NCI-H345 treated with DMSO at 0.1 percent for 48 hours (cell line): ENCODE measurements around the gene COL28A1.
"Not testable (repeated sequence)": the region's sequence is repeated elsewhere in the genome, so short reads cannot be mapped to it uniquely, and the experiment has no call there.

Experiments used
- DNase-seq: peaks from one replicate; lab custom pipeline; 2025; ENCODE audit not compliant: unreplicated experiment; lab: John Stamatoyannopoulos, UW

COL28A1 gene

DNA sequence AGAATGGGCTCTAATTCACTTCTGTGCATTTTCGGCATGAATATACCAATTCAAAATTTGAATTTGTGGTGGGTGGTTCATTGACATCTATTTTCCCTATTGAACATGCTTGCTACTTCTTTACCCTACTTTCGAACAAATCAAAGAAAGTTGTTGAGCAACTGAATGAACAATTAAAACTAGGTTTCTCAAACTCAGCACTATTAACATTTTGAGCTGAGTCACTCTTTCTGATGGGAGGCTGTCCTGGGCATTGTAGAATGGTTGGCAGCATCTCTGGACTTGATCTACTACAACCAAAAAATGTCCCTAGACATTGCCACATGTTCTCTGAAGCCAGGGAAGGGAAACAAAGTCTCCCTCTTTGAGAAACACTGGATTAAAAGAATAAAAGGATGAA lies 116.7 kb downstream of the COL28A1 start:
- no peak for DNase-seq

DNA sequence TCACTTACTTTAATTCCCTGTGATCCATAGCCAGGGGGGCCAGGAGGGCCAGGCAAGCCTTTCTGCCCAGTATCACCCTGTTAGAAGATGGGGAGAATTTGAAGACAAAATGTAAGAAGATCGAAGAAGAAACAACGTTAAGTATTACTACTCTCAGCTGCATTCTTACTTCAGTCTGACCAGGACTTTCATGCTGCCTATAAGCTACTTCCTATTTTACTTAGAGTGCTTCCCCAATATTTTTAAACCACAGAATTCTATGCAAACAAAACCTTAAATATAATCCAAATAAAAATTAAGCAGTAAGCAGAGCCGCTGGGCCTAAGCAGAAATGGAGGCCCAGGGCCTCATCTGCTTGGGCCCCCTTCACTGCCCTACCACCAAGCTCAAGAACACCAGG lies 117.8 kb downstream of the COL28A1 start:
- DNase-seq: no peak

DNA sequence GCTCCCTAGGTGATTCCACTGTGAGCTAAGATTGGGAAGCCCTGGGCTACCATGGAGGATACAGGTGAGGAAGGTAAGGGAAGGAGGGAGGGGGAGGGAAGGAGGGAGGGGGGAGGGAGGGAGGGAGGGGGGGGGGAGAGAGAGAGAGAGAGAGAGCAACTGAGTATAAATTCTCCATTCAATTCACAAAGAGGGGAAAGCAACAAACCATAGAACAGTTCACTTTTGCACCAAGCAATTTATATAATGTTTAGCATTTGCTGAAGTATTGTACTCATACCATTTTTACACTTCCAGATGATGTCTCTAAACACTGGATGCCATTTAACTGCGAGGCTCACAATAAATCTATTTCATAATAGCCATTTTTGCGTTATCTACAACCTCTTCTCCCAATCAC lies 118.3 kb downstream of the COL28A1 start:
- DNase-seq: no peak

DNA sequence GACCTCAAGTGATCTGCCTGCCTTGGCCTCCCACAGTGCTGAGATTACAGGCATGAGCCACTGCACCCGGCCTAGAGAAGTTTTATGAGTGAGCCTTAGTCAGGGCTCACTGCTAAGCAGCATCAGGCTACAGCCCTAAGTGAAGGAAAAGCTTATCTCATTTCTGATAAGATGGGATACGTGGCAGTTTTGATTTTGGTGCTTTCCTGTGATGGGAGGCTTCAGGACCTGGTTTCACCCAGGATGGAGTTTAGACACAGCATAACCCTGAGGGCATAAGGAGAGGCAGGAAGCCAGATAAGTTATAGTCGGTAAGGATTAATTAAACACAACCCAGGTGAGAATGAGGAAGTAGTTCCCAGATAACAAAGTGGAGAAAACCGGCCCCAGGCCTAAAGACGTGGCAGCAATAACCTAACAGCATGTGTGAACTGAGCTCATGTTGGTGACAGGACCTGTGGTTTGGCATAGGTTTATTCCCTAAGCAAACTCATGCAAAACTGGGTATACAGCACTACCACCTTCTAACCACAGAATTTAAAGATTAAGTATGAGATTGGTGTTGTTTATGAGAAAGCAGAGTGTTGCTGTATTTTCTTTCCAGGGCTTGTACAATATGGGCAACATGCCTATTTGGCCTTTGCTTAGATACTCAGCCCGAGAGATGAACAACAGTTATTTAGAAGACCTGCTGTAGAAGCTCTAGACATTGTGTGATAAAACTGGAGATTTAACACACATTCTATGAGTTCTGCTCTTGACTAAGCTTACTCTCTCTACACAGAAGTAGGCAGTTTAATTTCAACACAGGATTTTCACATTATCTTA lies 119.4 kb downstream of the COL28A1 start:
- no peak for DNase-seq

DNA sequence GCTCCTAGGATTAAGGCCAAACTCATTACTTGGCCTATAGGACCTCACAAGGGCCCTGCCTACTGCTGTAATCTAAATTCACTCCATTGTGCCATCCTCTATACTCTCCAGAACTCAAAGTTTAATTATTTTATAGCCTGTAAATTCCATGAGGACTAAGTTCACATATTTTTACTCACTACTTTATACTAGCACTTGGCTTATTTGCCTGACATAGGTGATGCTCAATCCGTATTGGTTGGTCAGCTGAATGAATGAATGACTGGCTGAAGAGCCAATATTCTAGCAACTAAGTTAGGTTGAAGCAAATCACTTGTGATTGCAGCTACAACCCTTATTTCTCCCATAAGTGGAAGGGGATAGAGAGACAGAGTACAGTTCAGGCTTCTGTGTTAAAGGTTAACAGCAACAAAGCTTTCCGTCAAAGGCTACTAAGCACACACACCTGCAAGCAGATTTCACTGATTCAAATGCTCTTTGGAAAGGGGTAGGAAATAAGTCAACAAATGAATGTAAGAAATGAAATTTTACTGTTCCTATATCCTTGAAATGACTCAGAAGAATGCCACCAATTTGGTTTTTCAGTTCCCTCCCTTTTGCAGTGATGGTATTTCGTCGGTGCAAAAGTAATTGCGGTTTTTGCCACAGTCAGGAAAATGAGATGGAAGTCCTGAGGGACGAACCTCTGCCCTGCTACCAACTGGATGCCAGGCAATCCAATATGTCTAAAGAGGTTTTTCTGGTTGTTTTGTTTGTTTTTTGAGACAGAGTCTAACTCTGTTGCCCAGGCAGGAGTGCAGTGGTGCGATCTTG lies 120.7 kb downstream of the COL28A1 start:
- no peak for DNase-seq

DNA sequence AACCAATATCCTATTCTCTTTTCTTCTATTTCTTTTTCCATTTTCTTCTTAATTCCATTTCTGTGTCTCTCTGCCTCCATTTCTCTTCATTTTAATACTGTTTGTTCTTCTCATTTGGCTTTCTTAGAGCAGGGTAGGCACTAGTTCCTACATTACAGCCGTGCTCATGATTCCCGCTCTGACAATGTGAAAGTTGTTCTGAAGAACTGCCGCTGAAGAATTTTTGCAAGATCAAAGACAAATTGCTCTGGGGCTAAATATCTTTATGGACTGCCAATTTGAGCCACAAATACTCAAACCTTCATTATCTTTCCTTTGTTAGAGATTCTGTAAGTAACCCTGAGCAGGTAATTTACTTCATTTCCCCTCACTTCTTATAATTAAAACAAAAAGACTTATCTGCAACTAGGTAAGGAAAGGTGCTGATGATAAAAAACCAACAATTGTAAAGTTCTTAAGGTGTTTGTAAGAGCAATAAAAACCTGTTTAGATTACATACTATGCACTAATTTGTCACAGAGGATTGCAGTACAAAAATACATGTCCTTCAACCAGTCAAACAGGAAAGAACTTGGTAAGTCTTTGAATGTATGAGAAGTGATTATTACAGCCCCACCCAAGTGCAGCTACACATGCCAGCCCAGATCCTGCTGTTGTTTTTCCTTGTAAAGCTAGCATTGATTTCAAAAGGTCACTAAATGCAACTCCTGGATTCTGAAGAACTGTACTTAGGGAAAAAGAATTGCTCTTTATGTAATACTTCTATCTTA lies 127.5 kb downstream of the COL28A1 start:
- DNase-seq: no peak

DNA sequence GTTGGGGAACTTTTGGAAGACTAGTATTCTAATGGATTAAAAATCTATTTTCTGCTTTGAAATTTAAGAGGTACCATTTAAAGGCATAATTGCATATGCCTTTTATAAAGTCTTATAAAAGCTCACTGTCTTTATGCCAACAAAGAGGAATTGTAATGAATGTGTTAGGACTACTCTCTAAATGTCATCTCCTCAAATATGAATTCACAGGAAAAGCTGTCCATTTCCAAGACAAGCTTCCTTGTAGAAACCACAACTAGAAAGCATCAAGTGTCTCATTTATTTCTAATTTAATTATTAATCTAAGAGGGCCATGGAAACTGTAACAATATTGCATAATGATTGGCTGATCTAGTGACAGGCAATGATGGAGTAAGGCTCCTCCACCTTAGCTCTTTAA lies 130.2 kb downstream of the COL28A1 start:
- DNase-seq: no peak

DNA sequence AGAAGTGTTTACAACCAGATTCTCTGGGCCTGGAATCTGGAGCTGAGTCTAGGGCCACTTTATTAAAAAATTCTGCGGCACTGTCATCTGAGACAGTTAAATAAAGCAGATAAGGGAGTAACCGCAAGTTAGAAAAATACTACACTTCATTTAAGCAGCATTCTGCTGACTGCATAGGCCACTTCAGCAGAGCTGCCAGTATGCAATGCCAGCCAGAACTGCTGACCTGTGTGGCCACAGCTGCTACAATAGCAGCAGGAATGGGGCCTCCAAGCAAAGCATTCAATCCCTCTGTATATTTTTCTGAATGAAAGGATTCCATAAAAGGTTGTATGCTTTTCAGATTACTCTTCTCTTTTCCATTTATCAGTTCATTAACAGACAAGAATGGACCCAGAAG lies 136.0 kb downstream of the COL28A1 start:
- no peak for DNase-seq

DNA sequence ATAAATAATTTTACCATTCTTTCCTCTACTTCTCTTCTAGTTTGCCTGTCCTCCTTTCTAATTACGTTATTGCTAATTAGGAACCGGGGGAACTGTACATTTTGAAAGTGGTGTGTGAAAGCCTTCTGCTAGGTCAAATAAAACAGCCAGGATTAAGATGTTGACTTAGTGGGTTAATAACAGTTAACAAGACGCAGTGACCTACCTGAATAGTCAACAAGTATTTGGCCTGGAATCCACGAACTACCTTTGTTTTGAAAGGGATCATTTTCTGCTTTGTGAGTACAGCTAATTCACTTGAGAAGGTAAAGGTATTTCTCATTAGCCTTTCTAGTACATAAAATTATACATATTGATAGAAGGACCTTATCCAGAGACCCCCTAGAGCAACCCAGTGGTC lies 139.9 kb downstream of the COL28A1 start:
- no peak for DNase-seq

DNA sequence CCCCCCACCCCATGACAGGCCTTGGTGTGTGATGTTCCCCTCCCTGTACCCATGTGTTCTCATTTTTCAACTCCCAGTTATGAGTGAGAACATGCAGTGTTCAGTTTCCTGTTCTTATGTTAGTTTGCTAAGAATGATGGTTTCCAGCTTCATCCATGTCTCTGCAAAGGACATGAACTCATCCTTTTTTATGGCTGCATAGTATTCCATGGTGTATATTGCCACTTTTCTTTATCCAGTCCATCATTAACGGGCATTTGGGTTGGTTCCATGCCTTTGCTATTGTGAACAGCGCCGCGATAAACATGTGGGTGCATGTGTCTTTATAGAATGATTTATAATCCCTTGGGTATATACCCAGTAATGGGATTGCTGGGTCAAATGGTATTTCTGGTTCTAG lies 147.5 kb downstream of the COL28A1 start:
- DNase-seq: not testable (repeated sequence)

DNA sequence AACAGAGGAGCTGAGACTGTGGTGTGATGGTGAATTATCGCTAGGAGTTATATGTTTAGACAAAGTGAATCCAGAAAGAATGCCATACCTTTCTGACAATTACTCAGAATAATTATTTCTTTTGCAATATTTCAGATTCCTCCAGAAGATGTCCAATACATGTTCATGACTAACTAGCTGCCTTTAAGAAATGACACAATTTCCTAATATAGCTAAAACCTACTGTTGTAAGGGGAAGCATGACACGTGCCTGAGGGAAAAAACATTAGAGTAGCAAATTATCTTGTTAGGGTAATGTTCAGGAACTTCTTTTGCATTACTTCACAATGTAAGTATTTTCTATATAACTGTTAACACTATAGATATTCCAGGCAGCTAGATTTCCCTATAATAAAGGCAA lies 150.3 kb downstream of the COL28A1 start:
- DNase-seq: no peak

DNA sequence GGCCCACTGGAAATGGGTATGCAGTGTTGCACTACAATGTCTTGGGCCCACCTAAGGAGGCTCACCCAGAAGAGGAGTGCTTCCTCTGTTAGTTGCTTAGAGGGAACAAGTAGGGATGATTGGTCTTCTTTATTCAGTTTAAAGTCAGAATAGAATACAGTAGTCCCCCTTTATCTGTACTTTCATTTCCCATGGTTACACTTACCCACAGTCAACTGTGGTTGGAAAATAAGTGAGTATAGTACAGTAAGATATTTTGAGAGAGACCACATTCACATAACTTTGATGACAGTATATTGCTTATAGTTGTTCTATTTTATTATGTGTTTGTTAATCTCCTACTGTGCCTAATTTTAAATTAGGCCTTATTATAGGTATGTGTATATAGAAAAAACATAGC lies 151.4 kb downstream of the COL28A1 start:
- DNase-seq: no peak

DNA sequence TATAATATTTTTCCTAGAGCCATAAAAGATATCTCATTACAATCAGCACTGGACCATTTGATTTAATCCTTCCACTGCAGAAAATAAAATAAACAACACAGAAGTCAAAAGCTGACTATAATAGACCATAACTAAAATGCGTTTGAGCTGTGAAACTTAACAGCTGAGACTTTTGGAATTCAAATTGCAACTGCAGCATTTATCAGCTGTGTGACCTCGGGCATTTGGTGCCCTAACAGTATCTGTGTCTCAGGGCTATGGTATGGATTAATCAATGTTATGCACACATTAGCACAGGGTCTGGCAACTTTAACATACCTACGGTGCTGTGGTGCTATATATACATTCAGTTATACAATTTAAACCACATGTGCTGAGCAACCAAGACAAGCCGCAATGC lies 160.1 kb downstream of the COL28A1 start:
- no peak for DNase-seq

DNA sequence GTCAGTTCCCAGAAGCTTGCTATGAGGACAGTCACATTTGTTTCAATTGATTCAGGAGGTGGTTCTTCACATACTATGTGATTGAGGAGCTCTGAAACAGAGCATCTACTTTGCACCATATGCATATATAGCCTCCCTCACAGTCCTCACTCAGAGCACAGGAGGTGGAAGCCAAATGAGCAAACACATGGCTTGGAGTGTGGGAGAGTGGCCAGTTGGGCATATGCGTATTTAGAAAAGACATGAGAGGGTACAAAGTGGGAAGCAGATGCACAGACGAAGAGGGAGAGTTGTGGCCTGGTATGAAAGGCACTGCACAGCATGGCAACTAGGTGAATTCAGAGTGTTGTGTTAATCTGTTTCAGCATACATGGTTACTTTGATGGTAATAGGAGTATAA lies 165.6 kb downstream of the COL28A1 start:
- no peak for DNase-seq

DNA sequence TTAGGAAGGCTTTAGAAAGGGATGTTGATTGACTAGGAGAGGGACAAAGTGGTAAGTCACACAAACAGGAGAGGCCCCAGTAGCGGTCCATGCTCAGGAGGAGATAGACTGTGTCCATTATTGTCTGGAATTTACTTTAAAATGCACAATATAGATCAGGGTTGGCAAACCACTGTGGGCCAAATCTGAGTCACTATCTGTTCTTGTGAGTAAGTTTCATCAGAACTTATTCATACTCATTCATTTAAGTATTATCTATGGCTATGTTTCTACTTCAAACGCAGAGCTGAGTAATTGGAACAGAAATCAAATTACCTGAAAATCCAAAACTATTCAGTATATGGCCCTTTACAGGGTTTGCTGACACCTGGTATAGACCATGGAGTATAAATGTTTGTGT lies 166.5 kb downstream of the COL28A1 start:
- no peak for DNase-seq

DNA sequence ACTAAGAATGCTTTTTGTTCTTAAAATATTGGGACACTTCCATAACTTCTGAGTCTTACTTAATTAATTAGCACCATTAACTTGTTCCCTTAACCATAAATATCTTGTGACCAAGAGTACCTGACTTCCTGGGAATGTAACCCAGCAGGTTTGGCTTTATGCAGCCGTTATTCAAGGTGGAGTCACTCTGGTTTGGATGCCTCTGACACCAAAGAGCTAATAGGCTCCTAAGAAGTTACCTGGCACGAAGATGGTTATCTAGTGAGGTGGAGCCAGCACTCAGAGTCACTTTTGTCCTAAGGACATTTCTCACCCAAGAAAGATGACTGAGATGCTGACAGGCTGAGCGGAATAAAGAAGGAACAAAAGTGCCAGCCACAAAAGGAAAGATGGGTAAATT lies 181.0 kb downstream of the COL28A1 start:
- no peak for DNase-seq

DNA sequence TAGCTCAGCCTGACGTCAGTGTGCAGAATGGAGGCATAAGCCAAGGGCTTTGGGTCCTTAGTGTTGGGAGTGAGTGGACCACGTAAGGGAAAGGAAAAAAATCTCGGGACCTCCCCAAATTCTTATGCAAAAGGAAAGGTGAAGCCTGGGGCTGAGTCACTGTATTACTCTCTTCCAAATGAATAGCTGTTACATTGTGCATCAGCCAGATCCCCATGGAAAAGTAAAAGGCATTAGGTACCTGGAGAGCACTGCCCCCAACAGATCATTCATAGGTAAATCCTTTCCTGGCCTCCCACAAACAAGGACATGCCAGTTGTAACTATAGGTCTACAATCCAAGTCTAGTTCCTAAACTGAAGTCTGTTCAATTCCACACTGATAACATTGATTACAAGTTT lies 182.8 kb downstream of the COL28A1 start:
- no peak for DNase-seq

DNA sequence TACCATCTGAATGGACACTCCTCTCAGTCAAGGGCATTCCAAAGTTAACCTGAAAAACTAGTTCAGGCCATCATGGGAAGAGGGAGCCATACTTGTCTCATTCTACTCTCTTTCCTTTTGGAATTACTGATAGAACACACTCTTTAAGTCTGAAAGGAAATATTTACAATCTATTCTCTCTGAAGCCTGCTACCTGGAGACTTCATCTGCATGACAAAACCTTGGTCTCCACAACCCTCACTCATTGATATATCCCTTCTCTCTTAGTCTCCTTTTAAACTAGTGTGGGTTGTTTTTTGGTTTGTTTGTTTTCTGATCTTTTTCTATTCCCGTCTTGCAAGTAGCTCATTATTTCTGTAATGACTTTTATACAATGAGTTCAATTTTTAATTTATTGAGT lies 183.8 kb downstream of the COL28A1 start:
- DNase-seq: no peak

DNA sequence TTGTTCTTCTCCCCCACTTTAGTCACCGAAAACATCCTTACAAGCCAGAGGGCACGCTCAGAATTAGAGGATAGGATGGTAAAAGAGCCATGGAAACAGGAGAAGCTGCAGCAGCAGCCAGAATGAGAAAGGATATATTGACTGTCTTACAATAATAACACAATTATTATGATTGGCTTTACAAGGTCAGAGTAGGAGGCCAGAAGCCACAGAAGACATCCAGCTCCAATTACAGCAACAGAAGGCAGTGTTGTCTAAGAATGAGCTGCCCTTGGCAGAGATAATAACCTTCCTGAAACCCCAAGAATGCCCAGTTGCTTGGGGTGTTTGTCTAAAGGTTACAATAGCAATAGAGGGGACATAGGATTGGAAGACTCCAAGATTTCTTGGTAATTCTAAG lies 184.5 kb downstream of the COL28A1 start:
- no peak for DNase-seq

DNA sequence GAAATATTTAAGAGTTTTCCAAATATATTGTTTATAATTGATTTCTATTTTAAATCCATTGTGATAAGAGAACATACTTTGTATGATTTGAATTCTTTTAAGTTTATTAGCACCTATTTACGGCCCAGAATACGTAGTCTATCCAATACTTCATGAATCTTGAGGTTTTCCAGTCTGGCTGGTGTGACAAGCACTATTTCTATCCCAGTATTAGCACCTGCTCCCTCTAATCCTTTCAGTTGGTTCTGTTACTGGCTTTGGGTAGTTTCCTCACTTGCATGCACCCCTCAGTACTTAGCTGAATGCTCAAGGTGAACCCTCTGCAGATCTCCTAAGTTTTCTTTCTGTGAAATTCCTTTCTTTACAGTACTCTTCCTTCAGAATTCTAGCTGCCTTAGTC lies 186.5 kb downstream of the COL28A1 start:
- no peak for DNase-seq

DNA sequence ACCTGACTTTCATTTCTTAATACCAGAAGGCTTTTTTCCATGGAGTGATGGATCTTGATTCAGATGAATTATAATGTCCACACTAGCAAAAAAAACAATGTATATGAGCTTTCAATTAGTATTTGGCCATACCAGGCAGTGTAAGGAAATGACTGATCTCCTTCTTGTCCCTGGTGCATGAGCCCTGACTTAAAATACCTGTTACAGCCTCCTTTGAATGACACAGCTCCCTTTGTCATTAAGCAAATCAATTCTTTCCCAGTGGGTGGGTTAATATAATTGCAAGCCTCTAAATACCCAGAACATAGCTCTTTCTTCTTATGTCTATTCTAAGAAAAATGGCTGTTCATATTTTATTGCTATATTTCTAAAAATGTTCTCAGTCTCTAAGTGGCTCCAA lies 188.6 kb downstream of the COL28A1 start:
- DNase-seq: no peak

DNA sequence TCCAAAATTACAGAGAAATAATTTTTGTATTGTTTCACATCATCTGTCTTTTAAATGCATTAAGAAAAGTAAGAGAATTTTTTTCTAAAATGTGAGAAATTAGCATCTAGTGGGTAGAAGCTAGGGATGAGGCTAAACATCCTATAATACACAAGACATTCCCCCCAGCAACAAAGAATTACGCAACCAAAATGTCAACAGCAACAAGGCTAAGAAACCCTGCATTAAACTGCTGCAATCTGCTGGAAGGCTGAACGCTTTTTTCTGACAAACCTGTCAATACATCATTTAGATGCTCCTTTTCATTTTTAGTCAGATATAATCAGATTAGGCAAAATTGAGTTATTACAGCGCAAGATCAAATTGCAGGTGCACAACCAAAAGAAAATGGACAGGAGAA lies 191.1 kb downstream of the COL28A1 start:
- DNase-seq: no peak
